ENCODE measurements around the gene STK11IP.

The STK11IP gene

GRCh38 chr2:219578811-219579613 is 18.6 kb upstream of the STK11IP start:
- no peak for DNase-seq

- no peak for DNase-seq
Observed at GRCh38 chr2:219581346-219581745, 16.3 kb upstream of the STK11IP start.

- DNase-seq = no peak
Observed at GRCh38 chr2:219591091-219591490, 6.6 kb upstream of the STK11IP start.

GRCh38 chr2:219592736-219593135 is 4.9 kb upstream of the STK11IP start:
- no peak for DNase-seq

- DNase-seq = no peak
Observed at GRCh38 chr2:219593154-219593553, 4.5 kb upstream of the STK11IP start.

- no peak for DNase-seq
Observed at GRCh38 chr2:219595256-219595655, 2.4 kb upstream of the STK11IP start.

- no peak for DNase-seq
Observed at GRCh38 chr2:219596954-219597551, 604 bp upstream of the STK11IP start.

- DNase-seq = no peak
Observed at GRCh38 chr2:219598308-219599078, 836 bp downstream of the STK11IP start.

- no peak for DNase-seq
Observed at GRCh38 chr2:219603771-219604170, 6.1 kb downstream of the STK11IP start.

GRCh38 chr2:219605607-219605954 is 7.9 kb downstream of the STK11IP start:
- DNase-seq = no peak

GRCh38 chr2:219607931-219608330 is 10.3 kb downstream of the STK11IP start:
- DNase-seq = no peak

GRCh38 chr2:219608399-219608964 is 10.8 kb downstream of the STK11IP start:
- no peak for DNase-seq

- no peak for DNase-seq
Observed at GRCh38 chr2:219609149-219609750, 11.6 kb downstream of the STK11IP start.

GRCh38 chr2:219611306-219611705 is 13.6 kb downstream of the STK11IP start:
- no peak for DNase-seq

GRCh38 chr2:219611866-219612576 is 14.4 kb downstream of the STK11IP start:
- no peak for DNase-seq

GRCh38 chr2:219612577-219613286 is 15.1 kb downstream of the STK11IP start:
- no peak for DNase-seq

- DNase-seq = no peak
Observed at GRCh38 chr2:219613461-219614070, 15.9 kb downstream of the STK11IP start.

- DNase-seq = no peak
Observed at GRCh38 chr2:219614076-219614860, 16.6 kb downstream of the STK11IP start.

GRCh38 chr2:219615036-219615435 is 17.4 kb downstream of the STK11IP start:
- no peak for DNase-seq

GRCh38 chr2:219615894-219616293 is 18.2 kb downstream of the STK11IP start:
- no peak for DNase-seq
